A673 (cell line): Measurements from ENCODE around the gene LARGE1.

Experiments
- CTCF ChIP-seq: fragments of 300-800, 200-600 bp; sonication (generic); conservative IDR thresholded peaks from 2 replicates; pipeline ENCODE4 v1.5.1; 2017; ENCODE audit warnings: low read depth, mild to moderate bottlenecking, antibody characterized with exemption, low read length, moderate library complexity, mixed read lengths
- EZH2 ChIP-seq: fragments of 200-600 bp; sonication (generic); IDR thresholded peaks from 2 replicates; pipeline ENCODE4 v1.6.1; 2017; ENCODE audit warnings: borderline replicate concordance, low read depth, mild to moderate bottlenecking, mixed read lengths, antibody characterized with exemption, low read length; ENCODE audit not compliant: poor library complexity, severe bottlenecking

- TF ChIP-seq CTCF = no peak
- no peak for TF ChIP-seq EZH2
Observed at GRCh38 chr22:33385611-33386010, 534.7 kb downstream of the LARGE1 start.
